GM10266 (cell line): Measurements from ENCODE around the gene MUS81.
"Not testable (repeated sequence)": the region's sequence is repeated elsewhere in the genome, so short reads cannot be mapped to it uniquely, and the experiment has no call there.

ENCODE experiments used
- DNase-seq: peaks from one replicate; pipeline ENCODE4 v3.0.0; 2012; ENCODE audit errors: extremely low spot score
- TF ChIP-seq, protein P1 (sequence below): IDR thresholded peaks from 2 replicates; pipeline ENCODE4 v1.5.1; 2012; ENCODE audit warnings: mild to moderate bottlenecking, low read depth; ENCODE audit not compliant: control insufficient read depth, insufficient read depth; ENCODE audit errors: missing control alignments

MUS81 gene

DNA sequence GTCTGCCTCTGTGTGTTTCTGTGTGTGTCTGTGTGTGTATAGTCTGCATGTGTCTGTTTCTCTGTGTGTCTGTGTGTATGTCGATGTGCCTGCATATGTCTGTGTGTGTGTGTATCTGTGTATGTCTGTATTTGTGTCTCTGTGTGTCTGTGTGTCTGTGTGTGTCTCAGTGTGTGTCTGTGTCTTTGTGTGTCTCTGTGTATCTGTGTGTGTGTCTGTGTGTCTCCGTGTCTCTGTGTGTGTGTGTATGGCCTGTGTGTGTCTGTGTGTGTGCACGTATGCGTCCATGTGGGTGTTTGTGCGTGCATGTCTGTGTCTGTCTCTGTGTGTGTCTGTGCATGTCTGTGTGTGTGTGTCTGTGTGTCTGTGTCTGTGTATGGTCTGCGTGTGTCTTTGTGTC, 26.0 kb upstream of the MUS81 start:
- DNase-seq = no peak
- TF ChIP-seq, protein P1, sequence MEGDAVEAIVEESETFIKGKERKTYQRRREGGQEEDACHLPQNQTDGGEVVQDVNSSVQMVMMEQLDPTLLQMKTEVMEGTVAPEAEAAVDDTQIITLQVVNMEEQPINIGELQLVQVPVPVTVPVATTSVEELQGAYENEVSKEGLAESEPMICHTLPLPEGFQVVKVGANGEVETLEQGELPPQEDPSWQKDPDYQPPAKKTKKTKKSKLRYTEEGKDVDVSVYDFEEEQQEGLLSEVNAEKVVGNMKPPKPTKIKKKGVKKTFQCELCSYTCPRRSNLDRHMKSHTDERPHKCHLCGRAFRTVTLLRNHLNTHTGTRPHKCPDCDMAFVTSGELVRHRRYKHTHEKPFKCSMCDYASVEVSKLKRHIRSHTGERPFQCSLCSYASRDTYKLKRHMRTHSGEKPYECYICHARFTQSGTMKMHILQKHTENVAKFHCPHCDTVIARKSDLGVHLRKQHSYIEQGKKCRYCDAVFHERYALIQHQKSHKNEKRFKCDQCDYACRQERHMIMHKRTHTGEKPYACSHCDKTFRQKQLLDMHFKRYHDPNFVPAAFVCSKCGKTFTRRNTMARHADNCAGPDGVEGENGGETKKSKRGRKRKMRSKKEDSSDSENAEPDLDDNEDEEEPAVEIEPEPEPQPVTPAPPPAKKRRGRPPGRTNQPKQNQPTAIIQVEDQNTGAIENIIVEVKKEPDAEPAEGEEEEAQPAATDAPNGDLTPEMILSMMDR = no peak

DNA sequence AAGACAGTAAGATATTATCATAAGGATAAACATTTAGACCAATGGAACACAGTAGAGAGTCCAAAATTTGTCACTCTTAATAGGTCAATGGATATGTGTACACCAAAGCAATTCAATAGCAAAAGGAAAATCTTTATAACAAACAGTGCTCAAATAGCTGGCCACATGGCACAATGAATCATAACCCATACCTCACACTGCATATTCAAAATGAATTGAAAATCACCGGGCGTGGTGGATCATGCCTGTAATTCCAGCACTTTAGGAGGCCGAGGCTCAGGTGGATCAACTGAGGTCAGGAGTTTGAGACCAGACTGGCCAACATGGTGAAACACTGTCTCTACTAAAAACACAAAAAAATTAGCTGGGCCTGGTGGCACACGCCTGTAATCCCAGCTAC, 18.1 kb upstream of the MUS81 start:
- DNase-seq = no peak
- TF ChIP-seq, protein P1 = no peak

DNA sequence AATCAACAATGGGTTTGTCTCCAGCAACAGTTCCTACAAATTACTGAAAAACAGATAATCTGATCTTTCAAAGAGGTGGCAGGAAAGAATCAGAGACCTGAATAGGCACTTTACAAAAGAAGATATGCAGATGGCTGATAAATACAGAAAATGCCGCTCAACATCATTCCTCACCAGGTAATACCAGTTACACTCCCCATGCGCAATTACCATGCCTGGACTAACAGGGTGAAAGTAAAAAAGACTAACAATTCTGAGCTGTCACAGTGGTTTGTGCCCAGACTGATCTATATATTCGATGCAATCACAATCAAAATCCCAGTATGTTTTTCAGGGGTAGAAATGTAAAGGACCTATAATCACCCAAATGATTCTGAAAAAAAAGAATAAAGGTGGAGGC, 16.4 kb upstream of the MUS81 start:
- DNase-seq = no peak
- TF ChIP-seq, protein P1 = no peak

DNA sequence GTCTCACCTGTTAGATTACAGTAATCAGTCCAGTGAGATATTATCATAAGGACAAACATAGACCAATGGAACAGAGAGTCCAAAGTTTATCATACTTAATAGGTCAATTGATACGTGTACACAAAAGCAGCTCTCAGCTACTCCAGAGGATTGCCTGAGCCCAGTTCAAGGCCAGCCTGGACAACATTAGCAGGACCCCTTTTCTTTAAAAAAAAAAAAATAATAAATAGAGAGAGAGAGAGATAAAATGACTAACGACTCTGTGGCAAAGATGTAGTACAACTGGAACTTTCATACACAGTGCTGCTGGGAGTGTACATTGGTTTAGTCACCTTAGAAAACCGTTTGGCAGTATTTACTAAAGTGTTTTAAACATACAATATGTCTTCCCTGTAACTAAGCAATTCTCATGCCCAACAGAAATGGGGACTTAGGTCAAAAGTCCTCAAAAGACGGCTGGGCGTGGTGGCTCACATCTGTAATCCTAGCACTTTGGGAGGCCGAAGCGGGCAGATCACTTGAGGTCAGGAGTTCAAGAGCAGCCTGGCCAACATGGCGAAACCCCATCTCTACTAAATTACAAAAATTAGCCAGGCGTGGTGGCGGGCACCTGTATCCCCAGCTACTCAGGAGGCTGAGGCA, 15.9 kb upstream of the MUS81 start:
- DNase-seq = no peak
- TF ChIP-seq, protein P1 = no peak

DNA sequence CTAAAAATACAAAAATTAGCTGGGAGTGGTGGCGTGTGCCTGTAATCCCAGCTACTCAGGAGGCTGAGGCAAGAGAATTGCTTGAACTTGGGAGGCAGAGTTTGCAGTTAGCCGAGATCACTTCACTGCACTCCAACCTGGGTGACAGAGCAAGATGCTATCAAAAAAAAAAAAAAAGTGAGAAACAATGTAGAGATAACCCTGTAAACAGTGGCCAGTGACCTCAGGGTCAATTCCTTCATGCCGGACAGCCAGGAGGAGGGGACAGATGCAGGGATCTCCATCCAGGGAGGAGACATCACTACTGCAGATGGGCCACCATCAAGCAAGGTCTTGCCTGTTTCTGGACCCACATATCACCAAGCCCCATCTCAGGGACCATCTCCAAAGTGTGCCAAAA, 12.5 kb upstream of the MUS81 start:
- DNase-seq = no peak
- TF ChIP-seq, protein P1 = no peak

DNA sequence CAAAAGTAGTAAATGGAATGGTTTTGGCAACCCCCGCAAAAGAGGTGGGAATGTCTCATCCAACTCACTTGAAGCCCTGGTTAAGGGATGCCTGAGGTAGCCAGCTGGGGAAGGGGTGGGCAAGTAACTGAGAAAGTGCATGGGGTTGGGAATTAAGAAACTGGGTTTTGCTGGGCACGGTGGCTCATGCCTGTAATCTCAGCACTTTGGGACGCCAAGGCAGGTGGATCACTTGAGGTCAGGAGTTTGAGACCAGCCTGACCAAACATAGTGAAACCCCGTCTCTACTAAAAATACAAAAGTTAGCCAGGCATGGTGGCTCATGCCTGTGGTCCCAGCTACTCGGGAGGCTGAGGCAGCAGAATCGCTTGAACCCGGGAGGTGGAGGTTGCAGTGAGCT, 11.5 kb upstream of the MUS81 start:
- not testable (repeated sequence) for DNase-seq

DNA sequence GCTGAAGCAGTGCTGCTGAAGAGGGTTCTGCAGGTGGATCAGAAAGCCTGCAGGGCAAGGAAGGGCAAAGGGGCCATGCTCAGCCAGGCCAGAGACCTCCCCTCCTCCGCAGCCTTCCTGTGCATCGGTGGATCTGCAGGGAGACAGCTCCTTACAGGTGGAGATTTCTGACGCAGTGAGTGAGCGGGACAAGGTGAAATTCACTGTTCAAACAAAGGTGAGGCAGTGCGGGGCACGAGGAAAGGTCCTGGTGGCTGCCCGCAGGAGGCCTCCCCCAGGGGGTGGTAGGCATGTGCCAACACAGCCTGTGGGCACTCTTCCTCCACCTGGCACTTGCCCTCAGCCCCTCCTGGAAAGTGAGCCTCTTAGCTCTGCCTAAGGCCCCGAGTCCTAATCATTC, 10.9 kb upstream of the MUS81 start:
- no peak for DNase-seq
- TF ChIP-seq, protein P1 = no peak

DNA sequence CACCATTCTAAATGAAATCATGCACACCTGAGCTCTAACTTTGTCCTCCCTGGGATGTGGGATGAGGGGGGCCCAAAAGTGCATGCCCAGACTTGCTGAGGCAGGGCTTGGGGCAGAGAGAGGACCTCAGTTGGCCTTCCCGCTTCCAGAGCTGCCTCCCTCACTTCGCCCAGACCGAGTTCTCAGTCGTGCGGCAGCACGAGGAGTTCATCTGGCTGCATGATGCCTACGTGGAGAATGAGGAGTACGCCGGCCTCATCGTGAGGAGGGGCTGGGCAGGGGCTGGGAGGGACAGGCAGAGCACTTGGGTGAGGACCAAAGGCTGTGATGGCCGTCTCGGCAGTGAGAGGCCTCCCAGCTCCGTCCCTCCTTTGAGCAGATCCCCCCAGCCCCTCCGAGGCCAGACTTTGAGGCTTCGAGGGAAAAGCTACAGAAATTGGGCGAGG, 10.4 kb upstream of the MUS81 start:
- no peak for DNase-seq
- TF ChIP-seq, protein P1 = no peak
